H1 (cell line): ENCODE results near the gene CAMTA1. TPM values are rescaled to one million over a fixed set of nuclear protein-coding genes. Genes with fewer than 3 reads are reported as not detected.
A peak's percentile ranks its signal among the peaks of the same experiment; 100 is the strongest.

Experiments used
- CTCF ChIA-PET: fragments of 300-600 bp; sonication (Branson Sonifier 250); formaldehyde crosslinking; loops from one replicate; lab custom pipeline; 2021; ENCODE audit not compliant: partially characterized antibody; lab: Charles Lee
- POLR2A ChIA-PET: fragments of 300-600 bp; sonication (Branson Sonifier 250); formaldehyde crosslinking; loops from one replicate; lab custom pipeline; 2021; ENCODE audit warnings: inconsistent platforms; ENCODE audit not compliant: partially characterized antibody; lab: Charles Lee
- DNase-seq, 2 experiments: peaks; one replicate each; pipeline versions ENCODE4 v3.0.0 to v3.0.0-alpha.2; 2010 to 2022; ENCODE audit warnings: low spot score in 2 of 2, low read depth in 1 of 2, mixed read lengths in 1 of 2
- FAIRE-seq: peaks from 2 replicates; lab custom pipeline; 2011; peaks lifted over from hg19 to GRCh38; lab: Jason Lieb, UNC
- H2AFZ ChIP-seq: 2 replicates; pipeline ENCODE4 v1.8.1; 2012; ENCODE audit warnings: low read length, inconsistent platforms
- H2AK5ac ChIP-seq: 2 replicates; pipeline ENCODE4 v1.6.1; 2013; ENCODE audit warnings: low read depth, low read length
- H2BK120ac ChIP-seq: replicated peaks from 2 replicates; pipeline ENCODE3; 2013; ENCODE audit warnings: low read depth, low read length, inconsistent platforms
- H2BK12ac ChIP-seq: 2 replicates; pipeline ENCODE4 v1.6.1; 2013; ENCODE audit warnings: low read depth, low read length
- H2BK15ac ChIP-seq: 2 replicates; pipeline ENCODE4 v1.6.1; 2013; ENCODE audit warnings: low read length
- H2BK20ac ChIP-seq: 2 replicates; pipeline ENCODE4 v1.6.1; 2013; ENCODE audit warnings: low read length
- H2BK5ac ChIP-seq: 2 replicates; pipeline ENCODE4 v1.6.1; 2013; ENCODE audit warnings: low read depth, low read length
- H3K14ac ChIP-seq: 2 replicates; pipeline ENCODE4 v1.6.1; 2013; ENCODE audit warnings: inconsistent platforms; ENCODE audit not compliant: insufficient read length
- H3K18ac ChIP-seq: 2 replicates; pipeline ENCODE4 v1.6.1; 2013; ENCODE audit warnings: low read length; ENCODE audit errors: extremely low read depth
- H3K23ac ChIP-seq: 2 replicates; pipeline ENCODE4 v1.6.1; 2013; ENCODE audit warnings: inconsistent platforms; ENCODE audit not compliant: insufficient read length
- H3K23me2 ChIP-seq: 2 replicates; pipeline ENCODE4 v1.6.1; 2013; ENCODE audit warnings: low read depth, low read length
- H3K27ac ChIP-seq: 2 replicates; pipeline ENCODE4 v1.6.1; 2011; ENCODE audit warnings: low read depth, low read length, inconsistent platforms
- H3K27me3 ChIP-seq, 4 experiments: replicated peaks in 1 of 4; 1 replicate in 1 of 4; 2 replicates in 3 of 4; pipeline versions ENCODE4 v1.6.1 to v1.8.1; 2011 to 2013; ENCODE audit warnings: low read length in 3 of 4, mild to moderate bottlenecking in 3 of 4, inconsistent platforms in 2 of 4, mixed read lengths in 2 of 4, moderate library complexity in 1 of 4; ENCODE audit not compliant: control insufficient read depth in 3 of 4, insufficient read depth in 3 of 4; ENCODE audit errors: extremely low read depth in 1 of 4
- H3K36me3 ChIP-seq, 4 experiments: 2 replicates each; pipeline versions ENCODE4 v1.6.1 to v1.8.1; 2011 to 2013; ENCODE audit warnings: mild to moderate bottlenecking in 4 of 4, low read length in 3 of 4, moderate library complexity in 2 of 4, control low read depth in 1 of 4, inconsistent platforms in 1 of 4; ENCODE audit not compliant: insufficient read depth in 4 of 4, control insufficient read depth in 2 of 4
- H3K4ac ChIP-seq: replicated peaks from 2 replicates; pipeline ENCODE3; 2013; ENCODE audit warnings: low read length, low read depth, mixed read lengths, inconsistent platforms; ENCODE audit not compliant: insufficient read length
- H3K4me1 ChIP-seq, 4 experiments: replicated peaks in 1 of 4; 1 replicate in 1 of 4; 2 replicates in 3 of 4; pipeline versions ENCODE4 v1.6.1 to v1.8.1; 2011 to 2013; ENCODE audit warnings: low read length in 3 of 4, inconsistent platforms in 2 of 4, mixed read lengths in 1 of 4; ENCODE audit not compliant: insufficient read depth in 4 of 4, control insufficient read depth in 3 of 4
- H3K4me2 ChIP-seq, 2 experiments: 2 replicates each; pipeline versions ENCODE4 v1.6.1 to v1.8.1; 2011 to 2013; ENCODE audit warnings: low read depth in 2 of 2, low read length in 2 of 2, control low read depth in 1 of 2, inconsistent platforms in 1 of 2, mild to moderate bottlenecking in 1 of 2; ENCODE audit not compliant: insufficient read depth in 1 of 2
- H3K4me3 ChIP-seq, 4 experiments: fragments of 200-600, 300-600 bp in 1 of 4; sonication (generic), shearing (Covaris generic), sonication (Bioruptor Twin) in 1 of 4; 2 replicates each; pipeline versions ENCODE4 v1.5.1 to v1.8.1; 2011 to 2016; ENCODE audit warnings: low read length in 4 of 4, low read depth in 3 of 4, control low read depth in 2 of 4, inconsistent platforms in 2 of 4, mild to moderate bottlenecking in 2 of 4, mixed read lengths in 1 of 4, moderate library complexity in 1 of 4; ENCODE audit not compliant: insufficient read depth in 2 of 4; ENCODE audit errors: extremely low read depth in 1 of 4
- H3K56ac ChIP-seq: replicated peaks from 2 replicates; pipeline ENCODE3; 2013; ENCODE audit warnings: low read depth, mild to moderate bottlenecking, mixed read lengths, low read length, inconsistent platforms; ENCODE audit not compliant: insufficient read length
- H3K79me1 ChIP-seq: 2 replicates; pipeline ENCODE4 v1.6.1; 2013; ENCODE audit warnings: low read depth, low read length, control low read depth
- H3K79me2 ChIP-seq, 2 experiments: 2 replicates each; pipeline versions ENCODE4 v1.6.1 to v1.8.1; 2012 to 2013; ENCODE audit warnings: low read length in 2 of 2, mild to moderate bottlenecking in 2 of 2, inconsistent platforms in 1 of 2; ENCODE audit not compliant: insufficient read depth in 2 of 2, control insufficient read depth in 1 of 2
- H3K9ac ChIP-seq, 4 experiments: replicated peaks in 1 of 4; 1 replicate in 1 of 4; 2 replicates in 3 of 4; pipeline versions ENCODE4 v1.6.1 to v1.8.1; 2011 to 2013; ENCODE audit warnings: low read depth in 3 of 4, low read length in 3 of 4, control low read depth in 2 of 4, mild to moderate bottlenecking in 2 of 4, moderate library complexity in 2 of 4, inconsistent platforms in 1 of 4; ENCODE audit errors: extremely low read depth in 1 of 4
- H3K9me3 ChIP-seq, 2 experiments: 2 replicates each; pipeline versions ENCODE4 v1.6.1 to v1.8.1; 2012 to 2013; ENCODE audit warnings: mild to moderate bottlenecking in 2 of 2, moderate library complexity in 2 of 2, control low read depth in 1 of 2, inconsistent platforms in 1 of 2, low read depth in 1 of 2, low read length in 1 of 2, mixed read lengths in 1 of 2; ENCODE audit not compliant: insufficient read depth in 2 of 2
- H4K20me1 ChIP-seq, 2 experiments: replicated peaks in 1 of 2; 2 replicates each; pipeline versions ENCODE3 to v1.8.1; 2011 to 2013; ENCODE audit warnings: inconsistent platforms in 2 of 2, low read length in 2 of 2, mild to moderate bottlenecking in 1 of 2; ENCODE audit not compliant: insufficient read depth in 2 of 2, control insufficient read depth in 1 of 2
- H4K5ac ChIP-seq: 2 replicates; pipeline ENCODE4 v1.6.1; 2013; ENCODE audit warnings: low read length, low read depth, mixed read lengths, inconsistent platforms; ENCODE audit not compliant: insufficient read length
- H4K8ac ChIP-seq: 2 replicates; pipeline ENCODE4 v1.8.0; 2013; ENCODE audit warnings: mild to moderate bottlenecking, moderate library complexity, low read length, inconsistent platforms; ENCODE audit not compliant: insufficient read depth; ENCODE audit errors: extremely low read depth
- H4K91ac ChIP-seq: replicated peaks from 2 replicates; pipeline ENCODE3; 2013; ENCODE audit warnings: low read length, mixed read lengths, inconsistent platforms; ENCODE audit not compliant: insufficient read length
- BCL11A ChIP-seq, 2 experiments: IDR thresholded peaks; one replicate each; pipeline ENCODE4 v1.6.1; 2011; ENCODE audit warnings: low read depth in 2 of 2, low read length in 2 of 2, mild to moderate bottlenecking in 2 of 2
- EGR1 ChIP-seq: IDR thresholded peaks from 2 replicates; pipeline ENCODE4 v1.6.1; 2011; ENCODE audit warnings: low read depth, low read length, borderline replicate concordance
- FOSL1 ChIP-seq: IDR thresholded peaks from 2 replicates; pipeline ENCODE4 v1.6.1; 2011; ENCODE audit warnings: mild to moderate bottlenecking, low read depth, low read length, moderate library complexity; ENCODE audit not compliant: insufficient read depth
- GTF2F1 ChIP-seq: IDR thresholded peaks from 2 replicates; pipeline ENCODE4 v1.6.1; 2012; ENCODE audit warnings: low read depth, low read length, improper control_type of control experiment, borderline replicate concordance
- HDAC2 ChIP-seq, 2 experiments: fragments of 300-600 bp in 1 of 2; sonication (generic) in 1 of 2; IDR thresholded peaks; 2 replicates each; pipeline ENCODE4 v1.6.1; 2011 to 2012; ENCODE audit warnings: low read depth in 2 of 2, low read length in 2 of 2, mild to moderate bottlenecking in 2 of 2, moderate library complexity in 2 of 2, borderline replicate concordance in 1 of 2, inconsistent platforms in 1 of 2
- RAD21 ChIP-seq, 2 experiments: IDR thresholded peaks in 1 of 2; conservative IDR thresholded peaks in 1 of 2; 2 replicates each; pipeline ENCODE4 v1.6.1; 2011; ENCODE audit warnings: low read depth in 2 of 2, low read length in 2 of 2, improper control_type of control experiment in 1 of 2, inconsistent platforms in 1 of 2, mild to moderate bottlenecking in 1 of 2, moderate library complexity in 1 of 2
- RBBP5 ChIP-seq: IDR thresholded peaks from 2 replicates; pipeline ENCODE4 v1.7.1; 2012; ENCODE audit warnings: low read depth, mild to moderate bottlenecking, inconsistent platforms, low read length, moderate library complexity, borderline replicate concordance
- RXRA ChIP-seq: IDR thresholded peaks from 2 replicates; pipeline ENCODE4 v1.6.1; 2011; ENCODE audit warnings: low read depth, mild to moderate bottlenecking, low read length, moderate library complexity; ENCODE audit not compliant: insufficient read depth
- SAP30 ChIP-seq: fragments of 300-600 bp; sonication (generic); IDR thresholded peaks from 2 replicates; pipeline ENCODE4 v1.7.1; 2012; ENCODE audit warnings: low read length, moderate library complexity, mild to moderate bottlenecking, inconsistent platforms; ENCODE audit not compliant: insufficient read depth, insufficient replicate concordance
- SIN3A ChIP-seq, 2 experiments: IDR thresholded peaks in 1 of 2; conservative IDR thresholded peaks in 1 of 2; 2 replicates each; pipeline ENCODE4 v1.6.1; 2011 to 2012; ENCODE audit warnings: low read length in 2 of 2, improper control_type of control experiment in 1 of 2, low read depth in 1 of 2, mild to moderate bottlenecking in 1 of 2
- WGBS, 2 experiments: shearing (Covaris generic) in 1 of 2; methylation state at CpG; one replicate each; pipeline versions ENCODE4 v1.1.6 to v1.1.7; 2013 to 2015; ENCODE audit warnings: low lambda C conversion rate in 2 of 2, mixed read lengths in 2 of 2, inconsistent platforms in 1 of 2, low coverage in 1 of 2, missing lambda C conversion rate in 1 of 2; ENCODE audit not compliant: insufficient replicate concordance in 2 of 2, insufficient coverage in 1 of 2, insufficient read length in 1 of 2; ENCODE audit errors: extremely low coverage in 1 of 2, missing lambda C conversion rate in 1 of 2; 5-methylcytosine and 5-hydroxymethylcytosine counted together
- polyA plus RNA-seq, 7 experiments: library from polyadenylated mRNA; depleted of rRNA in 3 of 7; stranded (reverse) in 5 of 7; unstranded in 2 of 7; fragments of >200 nt in 5 of 7; fragments of 200-250 nt in 2 of 7; gene quantifications; 1 replicate in 5 of 7; 2 replicates in 1 of 7; 4 replicates in 1 of 7; pipeline versions ENCODE4 v1.2.1 to v1.2.3, GENCODE V29; 2011 to 2013; ENCODE audit warnings: missing spikeins in 2 of 7, mixed read lengths in 2 of 7
- total RNA-seq: library from RNA; stranded (reverse); fragmentation: NEBNext Ultra II Directional; extraction: Animal tissue kit (Norgen Biotek cat#: 25700); gene quantifications from 2 replicates; pipeline ENCODE4 v1.2.1, GENCODE V29; 2021

Gene CAMTA1
- total and polyA plus RNA-seq, 2 of the 8 experiments (the other 6 are each of a cell fraction or from before 2014, with no cell fraction given), result 65.0 to 119 TPM

DNA sequence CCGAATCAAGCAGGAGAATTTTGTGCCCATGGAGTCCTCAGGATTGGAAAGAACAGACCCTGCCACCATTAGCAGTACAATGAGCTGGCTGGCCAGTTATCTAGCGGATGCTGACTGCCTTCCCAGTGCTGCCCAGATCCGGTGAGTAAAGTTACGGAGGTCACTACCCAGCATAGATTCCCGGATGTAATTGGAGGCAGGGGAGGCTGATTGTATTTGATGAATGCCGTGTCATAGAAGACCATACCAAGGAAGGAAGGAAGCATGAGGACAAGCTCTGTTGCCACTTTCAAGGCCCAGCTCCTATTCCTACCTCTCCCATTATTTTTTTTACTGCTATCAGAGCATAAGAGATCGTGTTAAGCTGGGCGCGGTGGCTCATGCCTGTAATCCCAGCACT is 959.6 kb downstream of the CAMTA1 start:
- Histone ChIP-seq H4K20me1 (no peaks in the 10 kb centered on the region), H2AK5ac (no peak overlapping the region), H3K27me3 (no peaks in the 10 kb centered on the region), H3K79me1 (no peaks in the 10 kb centered on the region), H3K27ac (no peak overlapping the region), H2BK20ac (no peak overlapping the region), H3K4me2 (no peak overlapping the region), H3K56ac (no peak overlapping the region), H2BK12ac (no peak overlapping the region), H4K91ac (no peak overlapping the region), H3K79me2 (no peaks in the 10 kb centered on the region), H4K8ac (no peak overlapping the region), H2AFZ (no peak overlapping the region), H4K5ac (no peak overlapping the region), H3K9me3 (no peaks in the 10 kb centered on the region), H3K4ac (no peak overlapping the region), H3K4me1 (no peaks in the 10 kb centered on the region), H3K36me3 (peaks cover 0 to 2% (median 0%) of the 10 kb centered on the region in 4 experiments; a peak in 1 of 8 replicates), H2BK120ac (no peak overlapping the region), H3K9ac (no peak overlapping the region), H3K4me3 (no peak overlapping the region), H3K23ac (no peak overlapping the region), H2BK5ac (no peak overlapping the region), H3K18ac (no peak overlapping the region), H3K23me2 (no peaks in the 10 kb centered on the region), H2BK15ac (no peak overlapping the region), H3K14ac (no peak overlapping the region)
- TF ChIP-seq EGR1 (no peak), SIN3A (conservative IDR thresholded peaks at IDR 0.05 in 1 of 2, IDR thresholded peaks at IDR 0.05 in 1 of 2; ENCODE audit: low read depth in 1 of 2, low read length in 2 of 2) (no peak), RXRA (no peak), GTF2F1 (no peak), RAD21 (IDR thresholded peaks at IDR 0.05 in 1 of 2, conservative IDR thresholded peaks at IDR 0.05 in 1 of 2; ENCODE audit: low read depth in 2 of 2, low read length in 2 of 2) (no peak), HDAC2 (IDR thresholded peaks at IDR 0.05; ENCODE audit: borderline replicate concordance in 1 of 2, low read depth in 2 of 2, low read length in 2 of 2) (no peak), SAP30 (no peak), BCL11A (IDR thresholded peaks at IDR 0.05; ENCODE audit: low read depth in 2 of 2, low read length in 2 of 2) (no peak), FOSL1 (no peak), RBBP5 (no peak)
- CTCF ChIA-PET, result interaction anchor here (1.2 to 11.7 kb wide), 2 partner anchors 13 to 76 kb away, joined by 3 to 554 read pairs; no protein-coding TSS in a partner anchor
- 90% methylated on average over 9 of the region's 9 CpGs; no CpG with 5 or more reads in 1 of the 2 experiments for WGBS, 2 experiments
- DNase-seq (peak in 1 of 2 experiments; percentile 6), FAIRE-seq (no peak)
- POLR2A ChIA-PET, result no interaction called here
